Lung (tissue), 12 donors: ENCODE measurements around the gene CACNG1. TPM values are rescaled to one million over a fixed set of nuclear protein-coding genes. Genes with fewer than 3 reads are reported as not detected.
"Not testable (repeated sequence)": the region's sequence is repeated elsewhere in the genome, so short reads cannot be mapped to it uniquely, and the experiment has no call there.

Experiments used
- ATAC-seq: fragments of 200-7000 bp; cut with Tn5 transposase; one replicate; pipeline ENCODE4 v1.9.1; 2020; ENCODE audit warnings: moderate number of reproducible peaks; ENCODE audit not compliant: insufficient read depth, low FRiP score
- DNase-seq, 3 donors: peaks; one replicate each; pipeline ENCODE4 v3.0.0-alpha.2; 2013 to 2017
- H3K27ac ChIP-seq, 2 donors: one replicate each; pipeline ENCODE4 v1.5.1; 2013; ENCODE audit warnings: mild to moderate bottlenecking in 2 of 2, moderate library complexity in 2 of 2, control low read depth in 1 of 2, inconsistent platforms in 1 of 2, low read depth in 1 of 2, low read length in 1 of 2
- H3K27me3 ChIP-seq, 3 donors: one replicate each; pipeline ENCODE4 v1.5.1; 2013; ENCODE audit warnings: low read length in 2 of 3; ENCODE audit not compliant: control insufficient read depth in 3 of 3, insufficient read depth in 3 of 3
- H3K36me3 ChIP-seq, 4 donors: one replicate each; pipeline ENCODE4 v1.5.1; 2013; ENCODE audit warnings: low read length in 4 of 4, mild to moderate bottlenecking in 1 of 4, moderate library complexity in 1 of 4; ENCODE audit not compliant: control insufficient read depth in 4 of 4, insufficient read depth in 4 of 4
- H3K4me1 ChIP-seq, 5 donors: one replicate each; pipeline ENCODE4 v1.5.1; 2013; ENCODE audit warnings: low read length in 5 of 5, mild to moderate bottlenecking in 2 of 5, moderate library complexity in 1 of 5; ENCODE audit not compliant: control insufficient read depth in 5 of 5, insufficient read depth in 5 of 5
- H3K4me3 ChIP-seq: one replicate; pipeline ENCODE4 v1.5.1; 2013; ENCODE audit warnings: mild to moderate bottlenecking, control low read depth, moderate library complexity
- H3K9ac ChIP-seq, 2 donors: one replicate each; pipeline ENCODE4 v1.5.1; 2013; ENCODE audit warnings: low read length in 2 of 2, control low read depth in 1 of 2; ENCODE audit not compliant: insufficient read depth in 1 of 2
- H3K9me3 ChIP-seq, 4 donors: one replicate each; pipeline ENCODE4 v1.5.1; 2013; ENCODE audit warnings: low read length in 3 of 4, mild to moderate bottlenecking in 1 of 4, moderate library complexity in 1 of 4; ENCODE audit not compliant: control insufficient read depth in 4 of 4, insufficient read depth in 3 of 4
- CTCF ChIP-seq: IDR thresholded peaks from 2 replicates; pipeline ENCODE4 v1.5.1; 2012; ENCODE audit warnings: mild to moderate bottlenecking; ENCODE audit errors: control extremely low read depth, extremely low read depth
- WGBS, 2 donors: extraction: QIAGEN DNeasy Blood & Tissue Kit; methylation state at CpG; one replicate each; pipeline ENCODE4 v1.1.7; 2013; 5-methylcytosine and 5-hydroxymethylcytosine counted together
- polyA plus RNA-seq, 2 donors: library from polyadenylated mRNA; stranded (reverse); fragments of 200-250 nt; gene quantifications; one replicate each; pipeline ENCODE4 v1.2.1, GENCODE V29; 2013
- total RNA-seq, 2 donors: library from RNA; depleted of rRNA in 1 of 2; stranded (reverse); fragments of >200 nt in 1 of 2; gene quantifications; one replicate each; pipeline ENCODE4 v1.2.1, GENCODE V29; 2014 to 2021
- donor health status: control.
- donor health status: control.
- donor health status: Bipolar disorder and iron deficiency.
- donor health status: healthy.
- donor health status: DM: yes; HTN: yes; CAD: no.

The CACNG1 gene
- total and polyA plus RNA-seq, 4 donors = 0.05 to 0.08 TPM; not detected in 2

- no peaks in the 10 kb centered on the region for H3K27me3 ChIP-seq
- no peak overlapping the region for H3K9ac ChIP-seq
- no peaks in the 10 kb centered on the region for H3K9me3 ChIP-seq
- H3K36me3 ChIP-seq = peaks cover 0 to 16% (median 11%) of the 10 kb centered on the region in 4 donors
- no peak for ATAC-seq
- no peak overlapping the region for H3K27ac ChIP-seq
- peaks cover 0 to 8% (median 0%) of the 10 kb centered on the region in 5 donors for H3K4me1 ChIP-seq
- no peak overlapping the region for H3K4me3 ChIP-seq
- DNase-seq = no peak
- no peak for TF ChIP-seq CTCF
- WGBS, 2 donors = 91 to 95% methylated on average over 3 of the region's 3 CpGs
Observed at GRCh38 chr17:67085406-67085805, 41.1 kb downstream of the CACNG1 start.

- TF ChIP-seq CTCF = no peak
- 98 to 100% methylated on average over 3 of the region's 3 CpGs for WGBS, 2 donors
- peaks cover 0 to 19% (median 10%) of the 10 kb centered on the region in 4 donors for H3K36me3 ChIP-seq
- DNase-seq (no peak), ATAC-seq (no peak)
- H3K4me1 ChIP-seq = no peaks in the 10 kb centered on the region
- no peak overlapping the region for H3K4me3 ChIP-seq
- H3K27me3 ChIP-seq = no peaks in the 10 kb centered on the region
- no peaks in the 10 kb centered on the region for H3K9me3 ChIP-seq
- H3K27ac ChIP-seq = no peak overlapping the region
- no peak overlapping the region for H3K9ac ChIP-seq
Observed at GRCh38 chr17:67088639-67089038, 44.3 kb downstream of the CACNG1 start.

GRCh38 chr17:67090341-67090740 lies 46.0 kb downstream of the CACNG1 start:
- no peaks in the 10 kb centered on the region for H3K9me3 ChIP-seq
- no peak overlapping the region for H3K9ac ChIP-seq
- H3K4me1 ChIP-seq = peaks cover 0 to under 1% (median 0%) of the 10 kb centered on the region in 5 donors
- no peak for ATAC-seq
- no peaks in the 10 kb centered on the region for H3K27me3 ChIP-seq
- no peak for TF ChIP-seq CTCF
- H3K27ac ChIP-seq = no peak overlapping the region
- H3K4me3 ChIP-seq = no peak overlapping the region
- H3K36me3 ChIP-seq = peaks cover 0 to 19% (median 10%) of the 10 kb centered on the region in 4 donors
- no peak for DNase-seq

GRCh38 chr17:67092291-67092690 lies 47.9 kb downstream of the CACNG1 start:
- Histone ChIP-seq H3K27ac (no peak overlapping the region), H3K9me3 (no peaks in the 10 kb centered on the region), H3K27me3 (no peaks in the 10 kb centered on the region), H3K4me1 (peaks cover 0 to 4% (median 0%) of the 10 kb centered on the region in 5 donors), H3K36me3 (peaks cover 0 to 10% (median 5%) of the 10 kb centered on the region in 4 donors), H3K4me3 (no peak overlapping the region), H3K9ac (no peak overlapping the region)
- no peak for DNase-seq
- 91 to 93% methylated on average over 5 of the region's 5 CpGs for WGBS, 2 donors
- no peak for TF ChIP-seq CTCF
- ATAC-seq = no peak

- H3K27ac ChIP-seq, H3K4me1 ChIP-seq, H3K9me3 ChIP-seq, H3K9ac ChIP-seq, H3K27me3 ChIP-seq, H3K4me3 ChIP-seq, DNase-seq, ATAC-seq: not testable (repeated sequence)
- WGBS, 2 donors = 78 to 85% methylated on average over 7 of the region's 7 CpGs
- peaks cover 0 to 10% (median 5%) of the 10 kb centered on the region in 4 donors for H3K36me3 ChIP-seq
Observed at GRCh38 chr17:67092710-67093109, 48.4 kb downstream of the CACNG1 start.
